NCI-H774 (cell line): Measurements from ENCODE around the gene AGXT.

ENCODE experiments used
- DNase-seq: peaks from one replicate; lab custom pipeline; 2025; lab: John Stamatoyannopoulos, UW

The AGXT gene

GRCh38 chr2:240927390-240927781 is 58.8 kb downstream of the AGXT start:
- no peak for DNase-seq

GRCh38 chr2:240928476-240929363 is 60.1 kb downstream of the AGXT start:
- DNase-seq, result no peak

- DNase-seq, result no peak
These were observed 60.9 kb downstream of the AGXT start for GRCh38 chr2:240929364-240930095.
